HepG2 (cell line): ENCODE measurements around the gene POLE.

ENCODE experiments used
- CBFB ChIP-seq: sonication (generic); formaldehyde crosslinking; IDR thresholded peaks from 2 replicates; pipeline ENCODE4 v1.4.0; 2020; ENCODE audit warnings: missing genetic modification reagents
- CEBPB ChIP-seq: IDR thresholded peaks from 2 replicates; pipeline ENCODE4 v1.6.1; 2011; ENCODE audit warnings: low read depth, low read length, improper control_type of control experiment, borderline replicate concordance
- DRAP1 ChIP-seq: IDR thresholded peaks from 2 replicates; pipeline ENCODE4 v1.6.1; 2016; ENCODE audit warnings: missing genetic modification reagents, missing compliant biosample characterization
- EP300 ChIP-seq, 3 experiments: sonication (generic) in 1 of 3; formaldehyde crosslinking in 1 of 3; IDR thresholded peaks; 2 replicates each; pipeline versions ENCODE4 v1.5.1 to v1.6.1; 2011 to 2020; ENCODE audit warnings: low read depth in 2 of 3, low read length in 2 of 3, borderline replicate concordance in 1 of 3, improper control_type of control experiment in 1 of 3, mild to moderate bottlenecking in 1 of 3, missing genetic modification reagents in 1 of 3, moderate library complexity in 1 of 3
- NFIC ChIP-seq: IDR thresholded peaks from 2 replicates; pipeline ENCODE4 v1.6.1; 2012; ENCODE audit warnings: mild to moderate bottlenecking, low read length, inconsistent platforms
- ZNF24 ChIP-seq: fragments of 450-650 bp; IDR thresholded peaks from 2 replicates; pipeline ENCODE4 v1.6.1; 2017; ENCODE audit warnings: antibody characterized with exemption, mild to moderate bottlenecking
- ZNF264 ChIP-seq: sonication (generic); formaldehyde crosslinking; IDR thresholded peaks from 2 replicates; pipeline ENCODE4 v1.4.0; 2020; ENCODE audit warnings: missing genetic modification reagents

GRCh38 chr12:132665794-132666193, 21.3 kb downstream of the POLE start:
- TF ChIP-seq NFIC (no peak), CEBPB (no peak), ZNF264 (CRISPR knock-in tag) (no peak), ZNF24 (no peak), DRAP1 (no peak), CBFB (CRISPR knock-in tag) (no peak), EP300 (IDR thresholded peaks at IDR 0.05; ENCODE audit: low read depth in 2 of 2, low read length in 2 of 2) (no peak), EP300 (CRISPR knock-in tag; IDR thresholded peaks at IDR 0.05; ENCODE audit: borderline replicate concordance) (no peak)
